ENCODE data around the gene MACO1. TPM values are rescaled to one million over a fixed set of nuclear protein-coding genes. Genes with fewer than 3 reads are reported as not detected.
A peak's percentile ranks its signal among the peaks of the same experiment; 100 is the strongest.

Gene MACO1
- total and polyA plus RNA-seq, 4 donors: 7.9 to 20.7 (median 13.6) TPM

GRCh38 chr1:25425098-25426085 lies 5.3 kb upstream of the MACO1 start:
- 82 to 84% methylated on average over 16 of the region's 16 CpGs for WGBS, 2 donors
- H3K4me3 ChIP-seq: no peak overlapping the region

GRCh38 chr1:25427696-25428095 lies 3.0 kb upstream of the MACO1 start:
- TF ChIP-seq CTCF (IDR thresholded peaks at IDR 0.05; ENCODE audit: control extremely low read depth, extremely low read depth): no peak
- Histone ChIP-seq H3K4me1 (ENCODE audit: control insufficient read depth in 5 of 5, insufficient read depth in 5 of 5, low read length in 5 of 5) (peaks cover 0 to 14% (median 4%) of the 10 kb centered on the region in 5 donors), H3K9me3 (ENCODE audit: control insufficient read depth in 4 of 4, insufficient read depth in 3 of 4, low read length in 3 of 4) (no peaks in the 10 kb centered on the region), H3K27me3 (ENCODE audit: control insufficient read depth in 3 of 3, insufficient read depth in 3 of 3, low read length in 2 of 3) (no peaks in the 10 kb centered on the region), H3K27ac (ENCODE audit: low read depth in 1 of 2, low read length in 1 of 2) (no peak overlapping the region), H3K36me3 (ENCODE audit: control insufficient read depth in 4 of 4, insufficient read depth in 4 of 4, low read length in 4 of 4) (no peaks in the 10 kb centered on the region), H3K9ac (ENCODE audit: insufficient read depth in 1 of 2, low read length in 2 of 2) (no peak overlapping the region), H3K4me3 (no peak overlapping the region)
- WGBS, 2 donors: 100% methylated on average over 1 of the region's 1 CpG
- ATAC-seq (ENCODE audit: insufficient read depth, low FRiP score) (no peak), DNase-seq (no peak)

More at GRCh38 chr1:25425098-25426085, 5.3 kb upstream of the MACO1 start:
- Histone ChIP-seq H3K4me1 (ENCODE audit: control insufficient read depth in 5 of 5, insufficient read depth in 5 of 5, low read length in 5 of 5) (peaks cover 0 to 4% (median 0%) of the 10 kb centered on the region in 5 donors), H3K9me3 (ENCODE audit: control insufficient read depth in 4 of 4, insufficient read depth in 3 of 4, low read length in 3 of 4) (no peaks in the 10 kb centered on the region), H3K27me3 (ENCODE audit: control insufficient read depth in 3 of 3, insufficient read depth in 3 of 3, low read length in 2 of 3) (no peaks in the 10 kb centered on the region), H3K9ac (ENCODE audit: insufficient read depth in 1 of 2, low read length in 2 of 2) (no peak overlapping the region), H3K27ac (ENCODE audit: low read depth in 1 of 2, low read length in 1 of 2) (no peak overlapping the region), H3K36me3 (ENCODE audit: control insufficient read depth in 4 of 4, insufficient read depth in 4 of 4, low read length in 4 of 4) (no peaks in the 10 kb centered on the region)
- ATAC-seq (ENCODE audit: insufficient read depth, low FRiP score) (no peak), DNase-seq (no peak)
- no peak for TF ChIP-seq CTCF (IDR thresholded peaks at IDR 0.05; ENCODE audit: control extremely low read depth, extremely low read depth)

- 89 to 92% methylated on average over 7 of the region's 7 CpGs for whole genome bisulfite sequencing, 2 donors
Observed at GRCh38 chr1:25428475-25429166, 2.1 kb upstream of the MACO1 start.

More at GRCh38 chr1:25428475-25429166, 2.1 kb upstream of the MACO1 start:
- H3K4me1 ChIP-seq (ENCODE audit: control insufficient read depth in 5 of 5, insufficient read depth in 5 of 5, low read length in 5 of 5): peaks cover 0 to 22% (median 8%) of the 10 kb centered on the region in 5 donors
- TF ChIP-seq CTCF (IDR thresholded peaks at IDR 0.05; ENCODE audit: control extremely low read depth, extremely low read depth): no peak
- H3K27me3 ChIP-seq (ENCODE audit: control insufficient read depth in 3 of 3, insufficient read depth in 3 of 3, low read length in 2 of 3): no peaks in the 10 kb centered on the region
- H3K27ac ChIP-seq (ENCODE audit: low read depth in 1 of 2, low read length in 1 of 2): no peak overlapping the region
- no peak overlapping the region for H3K9ac ChIP-seq (ENCODE audit: insufficient read depth in 1 of 2, low read length in 2 of 2)
- H3K4me3 ChIP-seq: no peak overlapping the region
- peak in 1 of 3 donors; percentile 24 for DNase-seq
- H3K36me3 ChIP-seq (ENCODE audit: control insufficient read depth in 4 of 4, insufficient read depth in 4 of 4, low read length in 4 of 4): no peaks in the 10 kb centered on the region
- ATAC-seq (ENCODE audit: insufficient read depth, low FRiP score): no peak
- no peaks in the 10 kb centered on the region for H3K9me3 ChIP-seq (ENCODE audit: control insufficient read depth in 4 of 4, insufficient read depth in 3 of 4, low read length in 3 of 4)
